Measurements from ENCODE around the gene IFNG.
"Not testable (repeated sequence)": the region's sequence is repeated elsewhere in the genome, so short reads cannot be mapped to it uniquely, and the experiment has no call there.

The IFNG gene

GRCh38 chr12:68159681-68160304 lies at the start of gene IFNG:
IFNG (minus strand) TSS chr12:68159740; CDS start chr12:68159615, 125 bp downstream.
- Histone ChIP-seq H3K36me3 (ENCODE audit: control insufficient read depth, low read depth, low read length) (no peaks in the 10 kb centered on the region), H3K4me3 (ENCODE audit: low read length) (no peak within 1 kb of the TSS), H3K4me1 (ENCODE audit: control insufficient read depth, low read depth, low read length) (no peaks in the 10 kb centered on the region)

GRCh38 chr12:68209048-68209728 lies 49.6 kb upstream of the IFNG start:
- not testable (repeated sequence) for H3K27ac ChIP-seq (ENCODE audit: low read length); H3K36me3 ChIP-seq (ENCODE audit: control insufficient read depth, low read depth, low read length); H3K4me1 ChIP-seq (ENCODE audit: control insufficient read depth, low read depth, low read length); H3K9me3 ChIP-seq (ENCODE audit: control insufficient read depth, low read depth, low read length); H3K9ac ChIP-seq (ENCODE audit: low read length); H3K4me3 ChIP-seq (ENCODE audit: low read length); H3K27me3 ChIP-seq (ENCODE audit: control insufficient read depth, insufficient read depth, low read length)

More at GRCh38 chr12:68159681-68160304, at the start of gene IFNG:
- H3K27me3 ChIP-seq (ENCODE audit: control insufficient read depth, insufficient read depth, low read length), result no peaks in the 10 kb centered on the region
- no peak within 1 kb of the TSS for H3K27ac ChIP-seq (ENCODE audit: low read length)
- no peaks in the 10 kb centered on the region for H3K9me3 ChIP-seq (ENCODE audit: control insufficient read depth, low read depth, low read length)
- H3K9ac ChIP-seq (ENCODE audit: low read length), result no peak within 1 kb of the TSS

GRCh38 chr12:68207276-68207675 lies 47.7 kb upstream of the IFNG start:
- Histone ChIP-seq H3K4me3 (ENCODE audit: low read length) (no peak overlapping the region), H3K9me3 (ENCODE audit: control insufficient read depth, low read depth, low read length) (no peaks in the 10 kb centered on the region), H3K9ac (ENCODE audit: low read length) (no peak overlapping the region), H3K27ac (ENCODE audit: low read length) (no peak overlapping the region), H3K4me1 (ENCODE audit: control insufficient read depth, low read depth, low read length) (no peaks in the 10 kb centered on the region), H3K27me3 (ENCODE audit: control insufficient read depth, insufficient read depth, low read length) (no peaks in the 10 kb centered on the region), H3K36me3 (ENCODE audit: control insufficient read depth, low read depth, low read length) (no peaks in the 10 kb centered on the region)

- Histone ChIP-seq H3K9ac (ENCODE audit: low read length) (no peak overlapping the region), H3K36me3 (ENCODE audit: control insufficient read depth, low read depth, low read length) (no peaks in the 10 kb centered on the region), H3K27ac (ENCODE audit: low read length) (no peak overlapping the region), H3K4me3 (ENCODE audit: low read length) (no peak overlapping the region), H3K9me3 (ENCODE audit: control insufficient read depth, low read depth, low read length) (no peaks in the 10 kb centered on the region), H3K27me3 (ENCODE audit: control insufficient read depth, insufficient read depth, low read length) (no peaks in the 10 kb centered on the region), H3K4me1 (ENCODE audit: control insufficient read depth, low read depth, low read length) (no peaks in the 10 kb centered on the region)
These were observed 46.9 kb upstream of the IFNG start for GRCh38 chr12:68206446-68206845.

- no peak overlapping the region for H3K9ac ChIP-seq (ENCODE audit: low read length)
- H3K27ac ChIP-seq (ENCODE audit: low read length), result no peak overlapping the region
- H3K27me3 ChIP-seq (ENCODE audit: control insufficient read depth, insufficient read depth, low read length), result no peaks in the 10 kb centered on the region
- H3K36me3 ChIP-seq (ENCODE audit: control insufficient read depth, low read depth, low read length), result no peaks in the 10 kb centered on the region
- H3K4me3 ChIP-seq (ENCODE audit: low read length), result no peak overlapping the region
- no peaks in the 10 kb centered on the region for H3K9me3 ChIP-seq (ENCODE audit: control insufficient read depth, low read depth, low read length)
- H3K4me1 ChIP-seq (ENCODE audit: control insufficient read depth, low read depth, low read length), result peaks cover 7% of the 10 kb centered on the region
These were observed 43.9 kb upstream of the IFNG start for GRCh38 chr12:68203460-68203875.

GRCh38 chr12:68200854-68201253 lies 41.3 kb upstream of the IFNG start:
- no peaks in the 10 kb centered on the region for H3K27me3 ChIP-seq (ENCODE audit: control insufficient read depth, insufficient read depth, low read length)
- no peak overlapping the region for H3K27ac ChIP-seq (ENCODE audit: low read length)
- H3K4me3 ChIP-seq (ENCODE audit: low read length), result no peak overlapping the region
- no peaks in the 10 kb centered on the region for H3K36me3 ChIP-seq (ENCODE audit: control insufficient read depth, low read depth, low read length)
- H3K4me1 ChIP-seq (ENCODE audit: control insufficient read depth, low read depth, low read length), result peaks cover 7% of the 10 kb centered on the region
- H3K9ac ChIP-seq (ENCODE audit: low read length), result no peak overlapping the region
- H3K9me3 ChIP-seq (ENCODE audit: control insufficient read depth, low read depth, low read length), result no peaks in the 10 kb centered on the region

GRCh38 chr12:68199127-68199526 lies 39.6 kb upstream of the IFNG start:
- Histone ChIP-seq H3K4me3 (ENCODE audit: low read length) (no peak overlapping the region), H3K9ac (ENCODE audit: low read length) (no peak overlapping the region), H3K27me3 (ENCODE audit: control insufficient read depth, insufficient read depth, low read length) (no peaks in the 10 kb centered on the region), H3K4me1 (ENCODE audit: control insufficient read depth, low read depth, low read length) (peaks cover 7% of the 10 kb centered on the region), H3K27ac (ENCODE audit: low read length) (no peak overlapping the region), H3K36me3 (ENCODE audit: control insufficient read depth, low read depth, low read length) (no peaks in the 10 kb centered on the region), H3K9me3 (ENCODE audit: control insufficient read depth, low read depth, low read length) (no peaks in the 10 kb centered on the region)

- no peak overlapping the region for H3K4me3 ChIP-seq (ENCODE audit: low read length)
- no peaks in the 10 kb centered on the region for H3K9me3 ChIP-seq (ENCODE audit: control insufficient read depth, low read depth, low read length)
- H3K36me3 ChIP-seq (ENCODE audit: control insufficient read depth, low read depth, low read length), result no peaks in the 10 kb centered on the region
- H3K27ac ChIP-seq (ENCODE audit: low read length), result no peak overlapping the region
- H3K9ac ChIP-seq (ENCODE audit: low read length), result no peak overlapping the region
- no peaks in the 10 kb centered on the region for H3K27me3 ChIP-seq (ENCODE audit: control insufficient read depth, insufficient read depth, low read length)
- peaks cover 7% of the 10 kb centered on the region for H3K4me1 ChIP-seq (ENCODE audit: control insufficient read depth, low read depth, low read length)
These were observed 39.1 kb upstream of the IFNG start for GRCh38 chr12:68198507-68199086.

GRCh38 chr12:68190301-68190700 lies 30.8 kb upstream of the IFNG start:
- H3K4me1 ChIP-seq (ENCODE audit: control insufficient read depth, low read depth, low read length), result no peaks in the 10 kb centered on the region
- H3K4me3 ChIP-seq (ENCODE audit: low read length), result no peak overlapping the region
- no peaks in the 10 kb centered on the region for H3K36me3 ChIP-seq (ENCODE audit: control insufficient read depth, low read depth, low read length)
- H3K27ac ChIP-seq (ENCODE audit: low read length), result no peak overlapping the region
- H3K27me3 ChIP-seq (ENCODE audit: control insufficient read depth, insufficient read depth, low read length), result no peaks in the 10 kb centered on the region
- no peaks in the 10 kb centered on the region for H3K9me3 ChIP-seq (ENCODE audit: control insufficient read depth, low read depth, low read length)
- H3K9ac ChIP-seq (ENCODE audit: low read length), result no peak overlapping the region

GRCh38 chr12:68189821-68190242 lies 30.3 kb upstream of the IFNG start:
- Histone ChIP-seq H3K4me1 (ENCODE audit: control insufficient read depth, low read depth, low read length) (no peaks in the 10 kb centered on the region), H3K27me3 (ENCODE audit: control insufficient read depth, insufficient read depth, low read length) (no peaks in the 10 kb centered on the region), H3K36me3 (ENCODE audit: control insufficient read depth, low read depth, low read length) (no peaks in the 10 kb centered on the region), H3K4me3 (ENCODE audit: low read length) (no peak overlapping the region), H3K9me3 (ENCODE audit: control insufficient read depth, low read depth, low read length) (no peaks in the 10 kb centered on the region), H3K9ac (ENCODE audit: low read length) (no peak overlapping the region), H3K27ac (ENCODE audit: low read length) (no peak overlapping the region)

GRCh38 chr12:68185598-68185997 lies 26.1 kb upstream of the IFNG start:
- Histone ChIP-seq H3K27me3 (ENCODE audit: control insufficient read depth, insufficient read depth, low read length) (no peaks in the 10 kb centered on the region), H3K27ac (ENCODE audit: low read length) (no peak overlapping the region), H3K4me1 (ENCODE audit: control insufficient read depth, low read depth, low read length) (no peaks in the 10 kb centered on the region), H3K36me3 (ENCODE audit: control insufficient read depth, low read depth, low read length) (no peaks in the 10 kb centered on the region), H3K4me3 (ENCODE audit: low read length) (no peak overlapping the region), H3K9ac (ENCODE audit: low read length) (no peak overlapping the region), H3K9me3 (ENCODE audit: control insufficient read depth, low read depth, low read length) (no peaks in the 10 kb centered on the region)
